Measurements from ENCODE around the gene PRSS35. TPM values are rescaled to one million over a fixed set of nuclear protein-coding genes. Genes with fewer than 3 reads are reported as not detected.

Gene PRSS35
- total and polyA plus RNA-seq, 2 of the 8 experiments (the other 6 are each of a cell fraction or from before 2014, with no cell fraction given): 1.3 to 2.9 TPM

DNA sequence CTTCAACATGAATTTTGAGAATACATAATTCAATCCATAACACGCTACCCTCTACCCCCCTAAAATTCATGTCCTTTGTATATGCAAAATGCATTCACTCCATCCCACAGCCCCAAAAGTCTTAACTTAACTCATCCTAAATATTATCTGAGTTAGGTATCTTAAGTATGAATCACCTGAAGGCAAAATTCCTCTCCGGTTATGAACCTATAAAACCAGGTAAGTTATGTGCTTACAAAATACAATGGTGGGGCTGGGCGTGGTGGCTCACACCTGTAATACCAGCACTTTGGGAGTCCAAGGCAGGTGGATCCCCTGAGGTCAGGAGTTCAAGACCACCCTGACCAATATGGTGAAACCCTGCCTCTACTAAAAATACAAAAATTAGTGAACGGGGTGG lies 23.5 kb upstream of the PRSS35 start:
- no peak overlapping the region for H2BK15ac ChIP-seq (ENCODE audit: low read length)
- no peak overlapping the region for H3K14ac ChIP-seq (ENCODE audit: insufficient read length)
- no peak overlapping the region for H2AFZ ChIP-seq (ENCODE audit: low read length)
- ChIA-PET CTCF (ENCODE audit: partially characterized antibody) (no interaction called here), POLR2A (ENCODE audit: partially characterized antibody) (no interaction called here)
- no peak overlapping the region for H3K56ac ChIP-seq (replicated peaks; ENCODE audit: insufficient read length, low read depth, low read length)
- H3K27me3 ChIP-seq (replicated peaks in 1 of 4; ENCODE audit: control insufficient read depth in 3 of 4, extremely low read depth in 1 of 4, insufficient read depth in 3 of 4, low read length in 3 of 4): no peaks in the 10 kb centered on the region
- H3K27ac ChIP-seq (ENCODE audit: low read depth, low read length): no peak overlapping the region
- no peak overlapping the region for H2BK5ac ChIP-seq (ENCODE audit: low read depth, low read length)
- no peak overlapping the region for H2BK12ac ChIP-seq (ENCODE audit: low read depth, low read length)
- H3K4me2 ChIP-seq (ENCODE audit: insufficient read depth in 1 of 2, low read depth in 2 of 2, low read length in 2 of 2): no peak overlapping the region
- no peak for DNase-seq (ENCODE audit: low read depth in 1 of 2, low spot score in 2 of 2)
- no peaks in the 10 kb centered on the region for H3K4me1 ChIP-seq (replicated peaks in 1 of 4; ENCODE audit: control insufficient read depth in 3 of 4, insufficient read depth in 4 of 4, low read length in 3 of 4)
- H2BK20ac ChIP-seq (ENCODE audit: low read length): no peak overlapping the region
- no peak for FAIRE-seq
- H3K9me3 ChIP-seq (ENCODE audit: insufficient read depth in 2 of 2, low read depth in 1 of 2, low read length in 1 of 2): no peaks in the 10 kb centered on the region
- no peak overlapping the region for H2BK120ac ChIP-seq (replicated peaks; ENCODE audit: low read depth, low read length)
- H3K18ac ChIP-seq (ENCODE audit: extremely low read depth, low read length): no peak overlapping the region
- no peak overlapping the region for H4K5ac ChIP-seq (ENCODE audit: insufficient read length, low read depth, low read length)
- H4K20me1 ChIP-seq (replicated peaks in 1 of 2; ENCODE audit: control insufficient read depth in 1 of 2, insufficient read depth in 2 of 2, low read length in 2 of 2): no peaks in the 10 kb centered on the region
- no peak overlapping the region for H4K91ac ChIP-seq (replicated peaks; ENCODE audit: insufficient read length, low read length)
- no peaks in the 10 kb centered on the region for H3K79me1 ChIP-seq (ENCODE audit: low read depth, low read length)
- no peak overlapping the region for H3K4ac ChIP-seq (replicated peaks; ENCODE audit: insufficient read length, low read depth, low read length)
- no peak overlapping the region for H2AK5ac ChIP-seq (ENCODE audit: low read depth, low read length)
- no peak overlapping the region for H4K8ac ChIP-seq (ENCODE audit: extremely low read depth, insufficient read depth, low read length)
- no peaks in the 10 kb centered on the region for H3K23me2 ChIP-seq (ENCODE audit: low read depth, low read length)
- no peaks in the 10 kb centered on the region for H3K79me2 ChIP-seq (ENCODE audit: control insufficient read depth in 1 of 2, insufficient read depth in 2 of 2, low read length in 2 of 2)
- H3K36me3 ChIP-seq (ENCODE audit: control insufficient read depth in 2 of 4, insufficient read depth in 4 of 4, low read length in 3 of 4): no peaks in the 10 kb centered on the region
- H3K23ac ChIP-seq (ENCODE audit: insufficient read length): no peak overlapping the region
- no peak overlapping the region for H3K9ac ChIP-seq (replicated peaks in 1 of 4; ENCODE audit: extremely low read depth in 1 of 4, low read depth in 3 of 4, low read length in 3 of 4)
- H3K4me3 ChIP-seq (ENCODE audit: extremely low read depth in 1 of 4, insufficient read depth in 2 of 4, low read depth in 3 of 4, low read length in 4 of 4): no peak overlapping the region
- 85% methylated on average over 4 of the region's 4 CpGs; no CpG with 5 or more reads in 1 of the 2 experiments for WGBS, 2 experiments (ENCODE audit: extremely low coverage in 1 of 2, insufficient coverage in 1 of 2, insufficient read length in 1 of 2, insufficient replicate concordance in 2 of 2, low coverage in 1 of 2, low lambda C conversion rate in 2 of 2, missing lambda C conversion rate in 1 of 2)
- TF ChIP-seq KDM4A (IDR thresholded peaks at IDR 0.05; ENCODE audit: low read depth, low read length, severe bottlenecking) (no peak), BACH1 (IDR thresholded peaks at IDR 0.05; ENCODE audit: low read length) (no peak), SAP30 (IDR thresholded peaks at IDR 0.05; ENCODE audit: insufficient read depth, insufficient replicate concordance, low read length) (no peak), POU5F1 (IDR thresholded peaks at IDR 0.05; ENCODE audit: low read depth, low read length) (no peak), GTF2F1 (IDR thresholded peaks at IDR 0.05; ENCODE audit: borderline replicate concordance, low read depth, low read length) (no peak), CTBP2 (IDR thresholded peaks at IDR 0.05; ENCODE audit: borderline replicate concordance, insufficient read depth, insufficient read length, low read length) (no peak), MAFK (IDR thresholded peaks at IDR 0.05; ENCODE audit: low read depth, low read length) (no peak), FOSL1 (IDR thresholded peaks at IDR 0.05; ENCODE audit: insufficient read depth, low read depth, low read length) (no peak), TAF1 (IDR thresholded peaks at IDR 0.05; ENCODE audit: low read depth, low read length) (no peak), RBBP5 (IDR thresholded peaks at IDR 0.05; ENCODE audit: borderline replicate concordance, low read depth, low read length) (no peak), KDM1A (IDR thresholded peaks at IDR 0.05; ENCODE audit: borderline replicate concordance, low read length) (no peak), POLR2AphosphoS5 (IDR thresholded peaks at IDR 0.05; ENCODE audit: low read depth, low read length) (no peak), GABPA (IDR thresholded peaks at IDR 0.05; ENCODE audit: borderline replicate concordance, insufficient read depth, low read length) (no peak), TEAD4 (IDR thresholded peaks at IDR 0.05; ENCODE audit: low read depth, low read length) (no peak)
- TF ChIP-seq, protein P1, sequence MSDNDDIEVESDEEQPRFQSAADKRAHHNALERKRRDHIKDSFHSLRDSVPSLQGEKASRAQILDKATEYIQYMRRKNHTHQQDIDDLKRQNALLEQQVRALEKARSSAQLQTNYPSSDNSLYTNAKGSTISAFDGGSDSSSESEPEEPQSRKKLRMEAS (IDR thresholded peaks at IDR 0.05): no peak
